ENCODE measurements around the gene PROM1. TPM values are rescaled to one million over a fixed set of nuclear protein-coding genes. Genes with fewer than 3 reads are reported as not detected.

Gene PROM1
- total and polyA plus RNA-seq, 2 experiments from 2014 or later: 36.6 to 66.6 TPM

- Histone ChIP-seq H3K36me3 (ENCODE audit: insufficient read depth) (peaks cover 6% of the 10 kb centered on the region), H3K4me1 (ENCODE audit: insufficient read depth) (no peaks in the 10 kb centered on the region), H4K20me1 (replicated peaks; ENCODE audit: insufficient read depth) (no peaks in the 10 kb centered on the region; the same call in 1 of the 2 replicates), H3K4me2 (no peak overlapping the region), H3K79me2 (replicated peaks; ENCODE audit: insufficient read depth) (no peaks in the 10 kb centered on the region), H3K27me3 (ENCODE audit: insufficient read depth) (no peaks in the 10 kb centered on the region), H3K9me2 (ENCODE audit: insufficient read depth) (no peaks in the 10 kb centered on the region), H3F3A (replicated peaks; ENCODE audit: low read depth) (no peaks in the 10 kb centered on the region), H3K4me3 (no peak overlapping the region), H3K27ac (ENCODE audit: low read depth) (no peak overlapping the region), H2AFZ (no peak overlapping the region)
- Mint-ChIP-seq H3K27me3 (ENCODE audit: insufficient read depth, low read depth, poor library complexity) (peaks cover 7% of the 10 kb centered on the region), H3K9me3 (no peaks in the 10 kb centered on the region), H3K27ac (no peak overlapping the region), H3K36me3 (ENCODE audit: low read depth) (peaks cover 47% of the 10 kb centered on the region), H3K4me3 (no peak overlapping the region), H3K4me1 (peaks cover 8% of the 10 kb centered on the region; the same call in 2 of the 3 replicates)
- TF ChIP-seq JUNB (IDR thresholded peaks at IDR 0.05; ENCODE audit: unreplicated experiment) (no peak), ETS1 (IDR thresholded peaks at IDR 0.05) (no peak), ZNF114 (CRISPR knock-in tag; IDR thresholded peaks at IDR 0.05) (no peak), ZNF462 (CRISPR knock-in tag; IDR thresholded peaks at IDR 0.05) (no peak), CTCF (conservative IDR thresholded peaks at IDR 0.05; ENCODE audit: low read depth in 2 of 2) (peak in 1 of 2 experiments; percentile 53; a peak in 2 of 4 replicates), ZNF331 (CRISPR knock-in tag; IDR thresholded peaks at IDR 0.05; ENCODE audit: low read depth) (no peak), EZH2 (IDR thresholded peaks at IDR 0.05; ENCODE audit: low read depth, unreplicated experiment) (no peak), EZH2phosphoT487 (IDR thresholded peaks at IDR 0.05; ENCODE audit: unreplicated experiment) (no peak)
- ATAC-seq: peak; percentile 86
- DNase-seq (ENCODE audit: low spot score): peak; percentile 36
These were observed 107.1 kb downstream of the PROM1 start for GRCh38 chr4:15976456-15977447.
